ENCODE results near the gene RB1.

DNA sequence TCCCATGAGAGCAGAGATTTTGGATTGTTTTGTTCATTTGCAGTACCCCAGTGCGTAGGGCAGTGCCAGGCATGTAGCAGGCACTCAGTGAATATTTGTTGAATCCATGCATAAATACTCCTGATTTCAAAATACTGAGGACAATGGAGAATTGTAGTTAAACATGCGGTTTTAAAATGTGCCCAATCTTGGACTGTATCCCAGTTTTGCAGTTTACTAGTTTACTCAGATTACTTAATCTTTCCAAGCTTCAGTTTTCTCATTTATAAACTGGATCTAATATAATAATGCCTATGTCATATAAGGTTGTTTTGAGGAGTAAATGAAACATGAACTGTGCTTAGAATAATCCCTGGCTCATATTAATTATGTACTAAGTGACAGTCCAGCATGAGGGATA lies 190.3 kb downstream of the RB1 start:
- TF ChIP-seq EZH2phosphoT487 (IDR thresholded peaks at IDR 0.05; ENCODE audit: insufficient read depth, low read depth) = no peak
- TF ChIP-seq EZH2 (IDR thresholded peaks at IDR 0.05; ENCODE audit: insufficient read depth, poor library complexity, severe bottlenecking) = no peak
